ENCODE data around the gene FBXO21.

GRCh38 chr12:117165342-117165741 lies 24.9 kb downstream of the FBXO21 start:
- TF ChIP-seq CTCF (IDR thresholded peaks at IDR 0.05), result no peak
- TF ChIP-seq POLR2A (IDR thresholded peaks at IDR 0.05), result no peak
- no peak for TF ChIP-seq EP300 (IDR thresholded peaks at IDR 0.05)

Data from stomach (tissue), 4 donors.